Endothelial cell of umbilical vein (primary cell): ENCODE results near the gene LRRC43. TPM values are rescaled to one million over a fixed set of nuclear protein-coding genes. Genes with fewer than 3 reads are reported as not detected.
A peak's percentile ranks its signal among the peaks of the same experiment; 100 is the strongest.

ENCODE experiments used
- BruUV-seq: library from RNA; stranded (reverse); fragments of 400-500 nt; replicated peaks from 2 replicates; lab custom pipeline; 2021; lab: Mats Ljungman, UMichigan
- CTCF ChIA-PET: fragments of 300-600, 350-600 bp; sonication (Branson Sonifier 250); formaldehyde crosslinking; loops from one replicate; lab custom pipeline; 2021; ENCODE audit warnings: antibody characterized with exemption, inconsistent platforms; lab: Charles Lee
- POLR2A ChIA-PET: fragments of 300-600, 350-600 bp; sonication (Branson Sonifier 250); formaldehyde crosslinking; loops from one replicate; lab custom pipeline; 2021; ENCODE audit warnings: antibody characterized with exemption, inconsistent platforms; lab: Charles Lee
- DNase-seq: peaks from one replicate; pipeline ENCODE4 v3.0.0-alpha.2; 2011; ENCODE audit warnings: low read depth, low spot score
- FAIRE-seq: peaks from 2 replicates; lab custom pipeline; 2011; peaks lifted over from hg19 to GRCh38; lab: Jason Lieb, UNC
- H2AFZ ChIP-seq: 2 replicates; pipeline ENCODE4 v1.6.0; 2012; ENCODE audit warnings: low read depth, low read length, control low read depth, inconsistent platforms
- H3K27ac ChIP-seq: 2 replicates; pipeline ENCODE4 v1.5.1; 2011; ENCODE audit warnings: low read depth, mild to moderate bottlenecking, control low read depth, low read length, moderate library complexity; ENCODE audit not compliant: insufficient read depth
- H3K27me3 ChIP-seq, 2 experiments: 2 replicates each; pipeline versions ENCODE4 v1.6.0 to v1.6.1; 2011; ENCODE audit warnings: low read length in 2 of 2, mixed read lengths in 1 of 2; ENCODE audit not compliant: control insufficient read depth in 2 of 2, insufficient read depth in 2 of 2
- H3K36me3 ChIP-seq, 2 experiments: 2 replicates in 1 of 2; 3 replicates in 1 of 2; pipeline ENCODE4 v1.5.1; 2011; ENCODE audit warnings: low read length in 2 of 2, mild to moderate bottlenecking in 1 of 2, moderate library complexity in 1 of 2; ENCODE audit not compliant: control insufficient read depth in 2 of 2, insufficient read depth in 2 of 2; ENCODE audit errors: extremely low read depth in 1 of 2
- H3K4me1 ChIP-seq: 3 replicates; pipeline ENCODE4 v1.5.1; 2011; ENCODE audit warnings: mild to moderate bottlenecking, low read length; ENCODE audit not compliant: control insufficient read depth, insufficient read depth; ENCODE audit errors: extremely low read depth
- H3K4me2 ChIP-seq: 2 replicates; pipeline ENCODE4 v1.6.1; 2011; ENCODE audit warnings: low read length, control low read depth, mixed read lengths; ENCODE audit not compliant: insufficient read depth
- H3K4me3 ChIP-seq, 3 experiments: fragments of 200-600 bp in 1 of 3; sonication (generic), shearing (Covaris generic) in 1 of 3; replicated peaks in 1 of 3; 2 replicates each; pipeline ENCODE4 v1.5.1; 2011 to 2016; ENCODE audit warnings: control low read depth in 3 of 3, low read length in 3 of 3, mild to moderate bottlenecking in 2 of 3, inconsistent platforms in 1 of 3, low read depth in 1 of 3, moderate library complexity in 1 of 3; ENCODE audit not compliant: insufficient read depth in 1 of 3
- H3K79me2 ChIP-seq: 2 replicates; pipeline ENCODE4 v1.6.0; 2012; ENCODE audit warnings: low read length, inconsistent platforms; ENCODE audit not compliant: control insufficient read depth, insufficient read depth
- H3K9ac ChIP-seq: replicated peaks from 2 replicates; pipeline ENCODE3; 2011; ENCODE audit warnings: low read length, control low read depth; ENCODE audit not compliant: insufficient read depth; ENCODE audit errors: extremely low read depth
- H3K9me1 ChIP-seq: replicated peaks from 3 replicates; pipeline ENCODE4 v1.6.0; 2011; ENCODE audit warnings: mild to moderate bottlenecking, low read length; ENCODE audit not compliant: control insufficient read depth, insufficient read depth; ENCODE audit errors: extremely low read depth
- H3K9me3 ChIP-seq: replicated peaks from 2 replicates; pipeline ENCODE4 v1.5.1; 2012; ENCODE audit warnings: low read length, inconsistent platforms; ENCODE audit not compliant: control insufficient read depth, insufficient read depth
- H4K20me1 ChIP-seq: replicated peaks from 2 replicates; pipeline ENCODE3; 2011; ENCODE audit warnings: mild to moderate bottlenecking, low read length; ENCODE audit not compliant: control insufficient read depth, insufficient read depth; ENCODE audit errors: extremely low read depth
- GATA2 ChIP-seq: IDR thresholded peaks from 2 replicates; pipeline ENCODE4 v1.7.0; 2011; ENCODE audit warnings: low read depth, mild to moderate bottlenecking, moderate library complexity, mixed read lengths, low read length; ENCODE audit not compliant: insufficient read length, insufficient read depth
- JUN ChIP-seq: IDR thresholded peaks from 2 replicates; pipeline ENCODE4 v1.6.1; 2011; ENCODE audit warnings: borderline replicate concordance, low read depth; ENCODE audit not compliant: insufficient read length, insufficient read depth
- MYC ChIP-seq: IDR thresholded peaks from one replicate; pipeline ENCODE4 v1.6.1; 2011; ENCODE audit warnings: mild to moderate bottlenecking, low read depth, low read length
- POLR2A ChIP-seq: IDR thresholded peaks from 2 replicates; pipeline ENCODE4 v1.6.1; 2012; ENCODE audit warnings: low read depth, mild to moderate bottlenecking, control low read depth, low read length
- POLR2AphosphoS5 ChIP-seq: IDR thresholded peaks from 2 replicates; pipeline ENCODE4 v1.6.1; 2012; ENCODE audit warnings: low read depth, mild to moderate bottlenecking, control low read depth, low read length, moderate library complexity; ENCODE audit not compliant: insufficient read depth
- dilution Hi-C: fragments of 300-500 bp; cut with MboI; formaldehyde crosslinking; loops from one replicate; pipeline ENCODE4 v1.15.0; 2019; ENCODE audit warnings: low sequenced_read_pairs; ENCODE audit not compliant: extremely low pct_ligation_motif_present
- intact Hi-C: fragments of 100-400 bp; cut with micrococcal nuclease; formaldehyde crosslinking; loops from one replicate; pipeline ENCODE4 v1.10.0; 2022
- polyA plus RNA-seq, 4 experiments: library from polyadenylated mRNA; depleted of rRNA in 3 of 4; stranded (reverse) in 3 of 4; unstranded in 1 of 4; fragments of >200 nt; gene quantifications; 2 replicates each; pipeline versions ENCODE4 v1.2.1 to v1.2.3, GENCODE V29; 2011 to 2012; ENCODE audit warnings: missing spikeins in 1 of 4
- total RNA-seq: library from RNA; stranded (reverse); gene quantifications from 2 replicates; pipeline ENCODE4 v1.2.3, GENCODE V29; 2021
- TF ChIP-seq, protein P1 (sequence below), 2 donors: IDR thresholded peaks; 1 replicate in 1 of 2; 2 replicates in 1 of 2; pipeline ENCODE4 v1.5.1; 2011; ENCODE audit warnings: low read length in 2 of 2, mild to moderate bottlenecking in 2 of 2, moderate library complexity in 2 of 2, control low read depth in 1 of 2, inconsistent platforms in 1 of 2, low read depth in 1 of 2; ENCODE audit not compliant: insufficient read depth in 1 of 2; ENCODE audit errors: extremely low read depth in 1 of 2

Gene LRRC43
- total and polyA plus RNA-seq, 2 donors (not counting 3 experiments of a cell fraction or from before 2014, with no cell fraction given) = 3.1 to 3.4 TPM

DNA sequence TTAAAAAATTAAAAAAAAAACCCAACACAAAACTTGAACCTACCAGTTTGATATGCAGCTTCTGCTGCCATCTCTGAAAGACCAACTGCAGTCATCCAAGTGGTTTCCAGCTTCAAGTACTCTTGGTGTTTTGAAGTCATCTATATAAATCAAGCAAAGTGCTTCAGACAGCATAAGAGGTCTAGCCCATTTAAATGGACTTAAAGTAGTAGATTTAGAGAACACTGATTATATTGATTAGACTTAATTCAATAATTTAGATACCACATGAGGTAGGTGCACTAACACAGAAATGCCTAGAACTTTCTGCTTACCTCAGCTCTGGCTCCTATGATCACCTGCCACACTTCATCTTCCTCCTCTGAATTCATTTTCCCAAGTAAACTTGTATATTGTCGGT is 33.5 kb downstream of the LRRC43 start:
- dilution Hi-C loops = no loop called here
- H3K36me3 ChIP-seq = peaks cover 18 to 26% of the 10 kb centered on the region in 2 experiments
- CTCF ChIA-PET = no interaction called here

DNA sequence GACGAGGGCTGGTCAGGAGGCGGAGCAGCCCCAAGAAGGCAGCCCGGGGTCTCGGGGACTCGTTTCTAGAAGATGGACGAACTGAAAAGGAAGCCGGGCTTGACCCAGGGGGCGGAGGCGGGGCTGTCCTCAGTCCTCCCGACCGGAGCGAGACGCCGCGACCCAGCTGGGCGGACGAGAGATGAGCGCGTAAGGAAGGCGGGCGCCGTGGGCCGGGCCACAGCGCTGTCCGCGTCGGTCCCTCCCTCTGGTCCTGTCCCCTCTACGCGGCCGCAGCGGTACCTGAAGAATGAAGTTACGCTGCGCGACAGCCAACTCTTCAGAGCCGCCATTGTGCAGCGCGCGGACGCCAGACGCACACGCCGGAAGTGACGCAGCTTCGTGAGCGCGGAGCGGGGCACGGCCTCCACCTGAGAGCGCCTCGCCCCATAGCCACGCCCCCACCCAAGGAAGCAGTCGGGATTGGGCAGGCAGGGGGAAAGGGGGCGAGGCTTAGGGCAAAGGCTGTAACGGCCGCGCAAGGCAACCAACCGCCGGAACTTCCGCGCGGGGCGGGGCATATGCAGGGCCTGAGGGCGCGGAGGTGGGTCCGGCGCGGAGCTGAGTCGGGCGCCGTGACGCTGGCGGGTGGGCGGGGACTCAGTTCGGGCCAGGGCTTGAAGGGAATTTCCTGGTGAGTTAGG is 42.9 kb downstream of the LRRC43 start, which contains the start of gene DIABLO:
Gene DIABLO (minus strand): TSS at position 370 of the 683 bp plus-strand sequence. CDS start 38 bp downstream, at position 332.
- TF ChIP-seq, protein P1, sequence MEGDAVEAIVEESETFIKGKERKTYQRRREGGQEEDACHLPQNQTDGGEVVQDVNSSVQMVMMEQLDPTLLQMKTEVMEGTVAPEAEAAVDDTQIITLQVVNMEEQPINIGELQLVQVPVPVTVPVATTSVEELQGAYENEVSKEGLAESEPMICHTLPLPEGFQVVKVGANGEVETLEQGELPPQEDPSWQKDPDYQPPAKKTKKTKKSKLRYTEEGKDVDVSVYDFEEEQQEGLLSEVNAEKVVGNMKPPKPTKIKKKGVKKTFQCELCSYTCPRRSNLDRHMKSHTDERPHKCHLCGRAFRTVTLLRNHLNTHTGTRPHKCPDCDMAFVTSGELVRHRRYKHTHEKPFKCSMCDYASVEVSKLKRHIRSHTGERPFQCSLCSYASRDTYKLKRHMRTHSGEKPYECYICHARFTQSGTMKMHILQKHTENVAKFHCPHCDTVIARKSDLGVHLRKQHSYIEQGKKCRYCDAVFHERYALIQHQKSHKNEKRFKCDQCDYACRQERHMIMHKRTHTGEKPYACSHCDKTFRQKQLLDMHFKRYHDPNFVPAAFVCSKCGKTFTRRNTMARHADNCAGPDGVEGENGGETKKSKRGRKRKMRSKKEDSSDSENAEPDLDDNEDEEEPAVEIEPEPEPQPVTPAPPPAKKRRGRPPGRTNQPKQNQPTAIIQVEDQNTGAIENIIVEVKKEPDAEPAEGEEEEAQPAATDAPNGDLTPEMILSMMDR (IDR thresholded peaks at IDR 0.05; ENCODE audit: extremely low read depth in 1 of 2, insufficient read depth in 1 of 2, low read depth in 1 of 2, low read length in 2 of 2) = no peak
- TF ChIP-seq JUN (no peak), POLR2A (peak; percentile 85), GATA2 (no peak), POLR2AphosphoS5 (peak; percentile 88)
- H3K4me1 ChIP-seq = peaks cover 10% of the 10 kb centered on the region
- H3K27me3 ChIP-seq = no peaks in the 10 kb centered on the region
- DNase-seq (peak; percentile 100), FAIRE-seq (peak; percentile 99)
- POLR2A ChIA-PET = interaction anchor here (0.6 kb wide), 1 partner anchor 424 kb away, joined by 4 read pairs; no protein-coding TSS in a partner anchor
- dilution Hi-C loops = no loop called here
- peak within 1 kb of the TSS; percentile 71 to 100 (median 80) for H3K4me3 ChIP-seq
- H3K4me2 ChIP-seq = peak within 1 kb of the TSS; percentile 68
- H3K9me3 ChIP-seq = no peaks in the 10 kb centered on the region
- no TSS peak for BruUV-seq
- H3K27ac ChIP-seq = peak within 1 kb of the TSS; percentile 90
- H3K9ac ChIP-seq = peak within 1 kb of the TSS; percentile 93
- peak within 1 kb of the TSS; percentile 95 for H2AFZ ChIP-seq
- H3K36me3 ChIP-seq = peaks cover 6 to 14% of the 10 kb centered on the region in 2 experiments
- CTCF ChIA-PET = interaction anchor here (0.7 kb wide), 2 partner anchors 38 to 136 kb away, joined by 3 read pairs; no protein-coding TSS in a partner anchor
- no peaks in the 10 kb centered on the region for H4K20me1 ChIP-seq
- intact Hi-C loops = loop anchor here (1.0 to 5.0 kb wide), 2 partner anchors 40 to 526 kb away; partner anchors contain the start of genes DENR and VPS33A
- peaks cover 34% of the 10 kb centered on the region for H3K79me2 ChIP-seq
- H3K9me1 ChIP-seq = no peaks in the 10 kb centered on the region

More for the DNA sequence above, 33.5 kb downstream of the LRRC43 start:
- Histone ChIP-seq H3K4me3 (no peak overlapping the region), H3K27ac (no peak overlapping the region), H3K9ac (no peak overlapping the region), H3K9me1 (no peaks in the 10 kb centered on the region), H3K9me3 (no peaks in the 10 kb centered on the region), H3K4me2 (no peak overlapping the region), H4K20me1 (no peaks in the 10 kb centered on the region), H3K79me2 (peaks cover 11% of the 10 kb centered on the region), H3K27me3 (no peaks in the 10 kb centered on the region), H3K4me1 (no peaks in the 10 kb centered on the region), H2AFZ (no peak overlapping the region)
- TF ChIP-seq MYC (no peak), JUN (no peak)
- BruUV-seq = no TSS peak
- intact Hi-C loops = no loop called here
- DNase-seq (no peak), FAIRE-seq (no peak)
- POLR2A ChIA-PET = no interaction called here
